ENCODE data around the gene SCARF2. TPM values are rescaled to one million over a fixed set of nuclear protein-coding genes. Genes with fewer than 3 reads are reported as not detected.

The SCARF2 gene
- total and polyA plus RNA-seq, 2 experiments from 2014 or later: 1.8 to 16.6 TPM

- no peak for TF ChIP-seq ZNF462 (CRISPR knock-in tag; IDR thresholded peaks at IDR 0.05)
- no peak for TF ChIP-seq ZNF331 (CRISPR knock-in tag; IDR thresholded peaks at IDR 0.05; ENCODE audit: low read depth)
- TF ChIP-seq NANOG (IDR thresholded peaks at IDR 0.05; ENCODE audit: borderline replicate concordance): no peak
- TF ChIP-seq CTCF (conservative IDR thresholded peaks at IDR 0.05; ENCODE audit: low read depth in 2 of 2): no peak
Measured at GRCh38 chr22:20395907-20396287, 41.7 kb downstream of the SCARF2 start (continued).

- ATAC-seq (no peak), DNase-seq (ENCODE audit: low spot score) (no peak)
- H3K9me2 ChIP-seq (ENCODE audit: insufficient read depth): no peaks in the 10 kb centered on the region
- H3K4me2 ChIP-seq: peak overlapping the region; percentile 84
- Mint-ChIP-seq H3K4me3 (peak overlapping the region; percentile 89), H3K4me1 (peaks cover 30% of the 10 kb centered on the region), H3K27me3 (ENCODE audit: insufficient read depth, low read depth, poor library complexity) (peaks cover 7% of the 10 kb centered on the region), H3K36me3 (ENCODE audit: low read depth) (peaks cover 11% of the 10 kb centered on the region), H3K27ac (no peak overlapping the region), H3K9me3 (no peaks in the 10 kb centered on the region; the same call in 2 of the 3 replicates)
- H3K27me3 ChIP-seq (ENCODE audit: insufficient read depth): no peaks in the 10 kb centered on the region
- peak overlapping the region; percentile 94 for H3K4me3 ChIP-seq
- peaks cover 60% of the 10 kb centered on the region for H3K79me2 ChIP-seq (replicated peaks; ENCODE audit: insufficient read depth)
- H2AFZ ChIP-seq: no peak overlapping the region
- peaks cover 19% of the 10 kb centered on the region for H3K4me1 ChIP-seq (ENCODE audit: insufficient read depth)
- H3F3A ChIP-seq (replicated peaks; ENCODE audit: low read depth): no peaks in the 10 kb centered on the region; the same call in 1 of the 2 replicates
- H3K36me3 ChIP-seq (ENCODE audit: insufficient read depth): no peaks in the 10 kb centered on the region
- no peak overlapping the region for H3K27ac ChIP-seq (ENCODE audit: low read depth)
- H4K20me1 ChIP-seq (replicated peaks; ENCODE audit: insufficient read depth): peaks cover 33% of the 10 kb centered on the region
- TF ChIP-seq EZH2phosphoT487 (IDR thresholded peaks at IDR 0.05; ENCODE audit: unreplicated experiment): no peak
- no peak for TF ChIP-seq ETS1 (IDR thresholded peaks at IDR 0.05)
- TF ChIP-seq POLR2AphosphoS5 (IDR thresholded peaks at IDR 0.05; ENCODE audit: low read depth): no peak
- TF ChIP-seq CTCF (conservative IDR thresholded peaks at IDR 0.05; ENCODE audit: low read depth in 2 of 2): no peak
- TF ChIP-seq ZNF331 (CRISPR knock-in tag; IDR thresholded peaks at IDR 0.05; ENCODE audit: low read depth): no peak
Measured at GRCh38 chr22:20395181-20395906, 42.3 kb downstream of the SCARF2 start.

All from GM23338 (cell line).